ENCODE results near the gene TBC1D22B. TPM values are rescaled to one million over a fixed set of nuclear protein-coding genes. Genes with fewer than 3 reads are reported as not detected.

Gene TBC1D22B
- polyA plus RNA-seq, 1 of the 3 experiments (the other 2 are of a cell fraction): 5.3 TPM

Small RNA genes lying within 50 kb of the gene (small RNA-seq; reads per million reads assigned to genes)
- gene AL096712.1 (0 reads per million in 7 experiments), gene RN7SL273P (0 reads per million in 7 experiments)

Other genes starting within 250 kb of the TBC1D22B start
- 33.9 and 35.3 TPM in 2 replicates for gene PIM1, start 87.6 kb upstream of the TBC1D22B start, polyA plus RNA-seq (2012; rRNA removed)
- gene TMEM217, start 372 bp downstream of the TBC1D22B start, polyA plus RNA-seq (2012; rRNA removed): 1.5 and 2.0 TPM in 2 replicates
- gene RNF8, start 96.2 kb downstream of the TBC1D22B start, polyA plus RNA-seq (2012; rRNA removed): 19.8 and 21.7 TPM in 2 replicates
- gene CMTR1, start 175.4 kb downstream of the TBC1D22B start, polyA plus RNA-seq (2012; rRNA removed): 19.8 and 25.0 TPM in 2 replicates
- 49.1 and 63.2 TPM in 2 replicates for gene CCDC167, start 242.1 kb downstream of the TBC1D22B start, polyA plus RNA-seq (2012; rRNA removed)